Right lung (tissue), 5 donors: ENCODE results near the gene CA5A. TPM values are rescaled to one million over a fixed set of nuclear protein-coding genes. Genes with fewer than 3 reads are reported as not detected.

ENCODE experiments used
- DNase-seq, 2 donors: peaks; one replicate each; pipeline ENCODE4 v3.0.0-alpha.2; 2013
- polyA plus RNA-seq, 5 donors: library from polyadenylated mRNA; unstranded; fragments of 120-200 nt; gene quantifications; one replicate each; pipeline versions ENCODE4 v1.2.1 to v1.2.3, GENCODE V29; 2013; ENCODE audit warnings: inconsistent platforms in 1 of 5, low replicate concordance in 1 of 5; ENCODE audit not compliant: insufficient read length in 5 of 5, insufficient read depth in 1 of 5

CA5A gene
- polyA plus RNA-seq, 5 donors = 0.10 to 0.34 (median 0.13) TPM

GRCh38 chr16:87851141-87851587, 85.2 kb downstream of the CA5A start:
- DNase-seq = no peak

- no peak for DNase-seq
Observed at GRCh38 chr16:87850009-87851006, 86.0 kb downstream of the CA5A start.

- DNase-seq = no peak
Observed at GRCh38 chr16:87849419-87850008, 86.8 kb downstream of the CA5A start.

- DNase-seq = no peak
Observed at GRCh38 chr16:87848676-87849345, 87.5 kb downstream of the CA5A start.

- no peak for DNase-seq
Observed at GRCh38 chr16:87847785-87848675, 88.3 kb downstream of the CA5A start.

GRCh38 chr16:87847467-87847784, 88.9 kb downstream of the CA5A start:
- no peak for DNase-seq

- no peak for DNase-seq
Observed at GRCh38 chr16:87846705-87847466, 89.4 kb downstream of the CA5A start.

GRCh38 chr16:87845807-87846619, 90.3 kb downstream of the CA5A start:
- no peak for DNase-seq

- no peak for DNase-seq
Observed at GRCh38 chr16:87845213-87845612, 91.1 kb downstream of the CA5A start.

- DNase-seq = no peak
Observed at GRCh38 chr16:87844809-87845208, 91.5 kb downstream of the CA5A start.

- no peak for DNase-seq
Observed at GRCh38 chr16:87844120-87844733, 92.1 kb downstream of the CA5A start.

GRCh38 chr16:87843678-87844105, 92.6 kb downstream of the CA5A start:
- DNase-seq = no peak

- DNase-seq = no peak
Observed at GRCh38 chr16:87842209-87842869, 94.0 kb downstream of the CA5A start.

- DNase-seq = no peak
Observed at GRCh38 chr16:87841340-87842208, 94.8 kb downstream of the CA5A start.

- no peak for DNase-seq
Observed at GRCh38 chr16:87840271-87840978, 95.9 kb downstream of the CA5A start.

GRCh38 chr16:87839542-87840270, 96.6 kb downstream of the CA5A start:
- DNase-seq = no peak
